ENCODE measurements around the gene TBX19. TPM values are rescaled to one million over a fixed set of nuclear protein-coding genes. Genes with fewer than 3 reads are reported as not detected.

Gene TBX19
- total RNA-seq, 8 experiments from 2014 or later, result 0.58 to 2.4 (median 0.93) TPM

GRCh38 chr1:168288311-168289052, 7.8 kb downstream of the TBX19 start:
- no peaks in the 10 kb centered on the region for H3K4me1 ChIP-seq (replicated peaks in 1 of 2)
- WGBS, 10 experiments, result 83 to 100% (median 90%) methylated on average over 1 to 3 of the region's 3 CpGs
- H3K4me3 ChIP-seq, result no peak overlapping the region
- no peak for ATAC-seq (replicated peaks in 6 of 8)
- no peak overlapping the region for H3K27ac ChIP-seq
- in situ Hi-C loops (cut with MboI; ENCODE audit: low pct_unique_long_range_greater_than_20kb in 2 of 9, low sequenced_read_pairs in 9 of 9, unreplicated experiment in 9 of 9), result no loop called here

GRCh38 chr1:168291222-168291837, 10.7 kb downstream of the TBX19 start:
- Histone ChIP-seq H3K27ac (no peak overlapping the region), H3K4me3 (no peak overlapping the region), H3K4me1 (replicated peaks in 1 of 2) (no peaks in the 10 kb centered on the region)
- no peak for ATAC-seq (replicated peaks in 6 of 8)
- 20 to 90% (median 79%) methylated on average over 1 to 14 of the region's 15 CpGs; no CpG with 5 or more reads in 2 of the 10 experiments for WGBS, 10 experiments
- in situ Hi-C loops (cut with MboI; ENCODE audit: low pct_unique_long_range_greater_than_20kb in 2 of 9, low sequenced_read_pairs in 9 of 9, unreplicated experiment in 9 of 9), result no loop called here

GRCh38 chr1:168293356-168293755, 12.7 kb downstream of the TBX19 start:
- in situ Hi-C loops (cut with MboI; ENCODE audit: low pct_unique_long_range_greater_than_20kb in 2 of 9, low sequenced_read_pairs in 9 of 9, unreplicated experiment in 9 of 9), result no loop called here
- 60 to 88% (median 65%) methylated on average over 1 of the region's 1 CpG; no CpG with 5 or more reads in 6 of the 10 experiments for WGBS, 10 experiments
- no peak overlapping the region for H3K4me3 ChIP-seq
- ATAC-seq (replicated peaks in 6 of 8), result no peak
- no peak overlapping the region for H3K27ac ChIP-seq
- no peaks in the 10 kb centered on the region for H3K4me1 ChIP-seq (replicated peaks in 1 of 2)

GRCh38 chr1:168295411-168296114, 14.9 kb downstream of the TBX19 start:
- no peak for ATAC-seq (replicated peaks in 6 of 8)
- Histone ChIP-seq H3K4me3 (no peak overlapping the region), H3K27ac (no peak overlapping the region), H3K4me1 (replicated peaks in 1 of 2) (no peaks in the 10 kb centered on the region)
- in situ Hi-C loops (cut with MboI; ENCODE audit: low pct_unique_long_range_greater_than_20kb in 2 of 9, low sequenced_read_pairs in 9 of 9, unreplicated experiment in 9 of 9), result no loop called here
- 65 to 89% (median 83%) methylated on average over 2 to 8 of the region's 8 CpGs; no CpG with 5 or more reads in 4 of the 10 experiments for WGBS, 10 experiments

GRCh38 chr1:168297019-168297730, 16.5 kb downstream of the TBX19 start:
- ATAC-seq (replicated peaks in 6 of 8), result peak in 6 of 8 experiments; percentile 25 to 78 (median 72)
- 29 to 98% (median 84%) methylated on average over 1 to 7 of the region's 7 CpGs for WGBS, 10 experiments

GRCh38 chr1:168298446-168298845, 17.8 kb downstream of the TBX19 start:
- in situ Hi-C loops (cut with MboI; ENCODE audit: low pct_unique_long_range_greater_than_20kb in 2 of 9, low sequenced_read_pairs in 9 of 9, unreplicated experiment in 9 of 9), result no loop called here
- 80 to 100% (median 96%) methylated on average over 1 to 3 of the region's 3 CpGs for WGBS, 10 experiments

More at GRCh38 chr1:168297019-168297730, 16.5 kb downstream of the TBX19 start:
- no peak overlapping the region for H3K4me3 ChIP-seq
- in situ Hi-C loops (cut with MboI; ENCODE audit: low pct_unique_long_range_greater_than_20kb in 2 of 9, low sequenced_read_pairs in 9 of 9, unreplicated experiment in 9 of 9), result no loop called here
- H3K4me1 ChIP-seq (replicated peaks in 1 of 2), result no peaks in the 10 kb centered on the region
- no peak overlapping the region for H3K27ac ChIP-seq

GRCh38 chr1:168300626-168301025, 19.9 kb downstream of the TBX19 start:
- no peak overlapping the region for H3K4me3 ChIP-seq
- H3K4me1 ChIP-seq (replicated peaks in 1 of 2), result no peaks in the 10 kb centered on the region
- 63 to 86% (median 78%) methylated on average over 1 to 2 of the region's 2 CpGs; no CpG with 5 or more reads in 3 of the 10 experiments for WGBS, 10 experiments
- H3K27ac ChIP-seq, result no peak overlapping the region
- in situ Hi-C loops (cut with MboI; ENCODE audit: low pct_unique_long_range_greater_than_20kb in 2 of 9, low sequenced_read_pairs in 9 of 9, unreplicated experiment in 9 of 9), result no loop called here
- ATAC-seq (replicated peaks in 6 of 8), result no peak

More at GRCh38 chr1:168298446-168298845, 17.8 kb downstream of the TBX19 start:
- no peak for ATAC-seq (replicated peaks in 6 of 8)
- no peak overlapping the region for H3K27ac ChIP-seq
- H3K4me3 ChIP-seq, result no peak overlapping the region
- H3K4me1 ChIP-seq (replicated peaks in 1 of 2), result no peaks in the 10 kb centered on the region

GRCh38 chr1:168301664-168302320, 21.1 kb downstream of the TBX19 start:
- WGBS, 10 experiments, result 25 to 90% (median 62%) methylated on average over 1 to 3 of the region's 3 CpGs; no CpG with 5 or more reads in 1 of the 10 experiments
- Histone ChIP-seq H3K4me1 (replicated peaks in 1 of 2) (no peaks in the 10 kb centered on the region), H3K27ac (no peak overlapping the region), H3K4me3 (no peak overlapping the region)
- peak in 3 of 8 experiments; percentile 84 to 87 (median 85) for ATAC-seq (replicated peaks in 6 of 8)
- in situ Hi-C loops (cut with MboI; ENCODE audit: low pct_unique_long_range_greater_than_20kb in 2 of 9, low sequenced_read_pairs in 9 of 9, unreplicated experiment in 9 of 9), result no loop called here

GRCh38 chr1:168303716-168304540, 23.3 kb downstream of the TBX19 start:
- Histone ChIP-seq H3K4me3 (no peak overlapping the region), H3K27ac (no peak overlapping the region), H3K4me1 (replicated peaks in 1 of 2) (no peaks in the 10 kb centered on the region)
- 60 to 92% (median 81%) methylated on average over 2 to 7 of the region's 7 CpGs; no CpG with 5 or more reads in 1 of the 10 experiments for WGBS, 10 experiments
- no peak for ATAC-seq (replicated peaks in 6 of 8)
- in situ Hi-C loops (cut with MboI; ENCODE audit: low pct_unique_long_range_greater_than_20kb in 2 of 9, low sequenced_read_pairs in 9 of 9, unreplicated experiment in 9 of 9), result no loop called here

GRCh38 chr1:168304865-168305264, 24.2 kb downstream of the TBX19 start:
- Histone ChIP-seq H3K4me3 (no peak overlapping the region), H3K4me1 (replicated peaks in 1 of 2) (no peaks in the 10 kb centered on the region), H3K27ac (no peak overlapping the region)
- no peak for ATAC-seq (replicated peaks in 6 of 8)
- in situ Hi-C loops (cut with MboI; ENCODE audit: low pct_unique_long_range_greater_than_20kb in 2 of 9, low sequenced_read_pairs in 9 of 9, unreplicated experiment in 9 of 9), result no loop called here
- 67 to 100% (median 90%) methylated on average over 1 to 5 of the region's 5 CpGs; no CpG with 5 or more reads in 4 of the 10 experiments for WGBS, 10 experiments

GRCh38 chr1:168312718-168313604, 32.3 kb downstream of the TBX19 start:
- H3K27ac ChIP-seq, result no peak overlapping the region
- no peak for ATAC-seq (replicated peaks in 6 of 8)
- H3K4me3 ChIP-seq, result no peak overlapping the region
- 20 to 100% (median 77%) methylated on average over 1 to 9 of the region's 12 CpGs; no CpG with 5 or more reads in 1 of the 10 experiments for WGBS, 10 experiments
- no peaks in the 10 kb centered on the region for H3K4me1 ChIP-seq (replicated peaks in 1 of 2)
- in situ Hi-C loops (cut with MboI; ENCODE audit: low pct_unique_long_range_greater_than_20kb in 2 of 9, low sequenced_read_pairs in 9 of 9, unreplicated experiment in 9 of 9), result no loop called here
